Neural cell (in vitro differentiated cells): ENCODE measurements around the gene CFAP161. TPM values are rescaled to one million over a fixed set of nuclear protein-coding genes. Genes with fewer than 3 reads are reported as not detected.

Experiments
- H2AFZ ChIP-seq: fragments of 200-600, 300-800 bp; sonication (generic), shearing (Covaris generic); 2 replicates; pipeline ENCODE4 v1.6.0; 2014; ENCODE audit warnings: low read depth, mild to moderate bottlenecking, antibody characterized with exemption, low read length, moderate library complexity
- H3F3A ChIP-seq: fragments of 200-600 bp; shearing (Covaris generic); 2 replicates; pipeline ENCODE4 v1.6.1; 2016; ENCODE audit warnings: mild to moderate bottlenecking, moderate library complexity, mixed read lengths, antibody characterized with exemption, low read length; ENCODE audit not compliant: insufficient read depth, poor library complexity, severe bottlenecking
- H3K27ac ChIP-seq: fragments of 200-600, 300-800 bp; sonication (generic), shearing (Covaris generic); 2 replicates; pipeline ENCODE4 v1.5.1; 2014; ENCODE audit warnings: mild to moderate bottlenecking, low read length, moderate library complexity
- H3K27me3 ChIP-seq: fragments of 300-800, 200-600 bp; sonication (generic), shearing (Covaris generic); 2 replicates; pipeline ENCODE4 v1.6.0; 2014; ENCODE audit warnings: mild to moderate bottlenecking, low read depth, low read length, moderate library complexity; ENCODE audit not compliant: insufficient read depth
- H3K36me3 ChIP-seq: fragments of 300-800, 200-600 bp; sonication (generic), shearing (Covaris generic); 2 replicates; pipeline ENCODE4 v1.5.1; 2014; ENCODE audit warnings: mild to moderate bottlenecking, antibody characterized with exemption, low read length, moderate library complexity; ENCODE audit not compliant: insufficient read depth
- H3K4me2 ChIP-seq: fragments of 300-800, 200-600 bp; sonication (generic), shearing (Covaris generic); 2 replicates; pipeline ENCODE4 v1.6.0; 2014; ENCODE audit warnings: mild to moderate bottlenecking, low read length
- H3K4me3 ChIP-seq: fragments of 300-800, 200-600 bp; sonication (generic), shearing (Covaris generic); 2 replicates; pipeline ENCODE4 v1.5.1; 2014; ENCODE audit warnings: mild to moderate bottlenecking, low read length, moderate library complexity
- H3K79me2 ChIP-seq: fragments of 200-600 bp; shearing (Covaris generic); replicated peaks from 2 replicates; pipeline ENCODE4 v1.6.0; 2014; ENCODE audit warnings: mild to moderate bottlenecking, low read length, moderate library complexity; ENCODE audit not compliant: insufficient read depth
- H3K9ac ChIP-seq: fragments of 300-800, 200-600 bp; sonication (generic), shearing (Covaris generic); 2 replicates; pipeline ENCODE4 v1.6.1; 2016; ENCODE audit warnings: mild to moderate bottlenecking, low read length, mixed read lengths
- H3K9me2 ChIP-seq: fragments of 200-600 bp; shearing (Covaris generic); 2 replicates; pipeline ENCODE4 v1.6.1; 2016; ENCODE audit warnings: mild to moderate bottlenecking, low read length, mixed read lengths; ENCODE audit not compliant: insufficient read depth
- H3K9me3 ChIP-seq: fragments of 200-600, 300-800 bp; sonication (generic), shearing (Covaris generic); 2 replicates; pipeline ENCODE4 v1.6.1; 2016; ENCODE audit warnings: mild to moderate bottlenecking, mixed run types, low read length, moderate library complexity, mixed read lengths
- H4K20me1 ChIP-seq: fragments of 200-600 bp; shearing (Covaris generic); 2 replicates; pipeline ENCODE4 v1.6.1; 2016; ENCODE audit warnings: mild to moderate bottlenecking, mixed run types; ENCODE audit not compliant: insufficient read depth
- EP300 ChIP-seq: fragments of 450-650 bp; conservative IDR thresholded peaks from 2 replicates; pipeline ENCODE4 v1.6.1; 2014; ENCODE audit warnings: antibody characterized with exemption, mild to moderate bottlenecking, moderate library complexity; ENCODE audit not compliant: poor library complexity, severe bottlenecking
- EZH2 ChIP-seq: fragments of 200-600, 300-800 bp; shearing (Covaris generic), sonication (generic); IDR thresholded peaks from 2 replicates; pipeline ENCODE4 v1.6.1; 2014; ENCODE audit warnings: antibody characterized with exemption, low read length, borderline replicate concordance, mild to moderate bottlenecking; ENCODE audit not compliant: insufficient read depth, poor library complexity, severe bottlenecking
- MXI1 ChIP-seq: fragments of 450-650 bp; conservative IDR thresholded peaks from 2 replicates; pipeline ENCODE4 v1.6.1; 2014; ENCODE audit warnings: antibody characterized with exemption, mild to moderate bottlenecking; ENCODE audit not compliant: poor library complexity, severe bottlenecking
- POLR2AphosphoS5 ChIP-seq: IDR thresholded peaks from 2 replicates; pipeline ENCODE4 v1.6.1; 2012
- RAD21 ChIP-seq: fragments of 450-650 bp; conservative IDR thresholded peaks from 2 replicates; pipeline ENCODE4 v1.6.1; 2014; ENCODE audit warnings: antibody characterized with exemption, mild to moderate bottlenecking, moderate library complexity
- SMC3 ChIP-seq: fragments of 450-650 bp; conservative IDR thresholded peaks from 2 replicates; pipeline ENCODE4 v1.6.1; 2014; ENCODE audit warnings: antibody characterized with exemption, mild to moderate bottlenecking, moderate library complexity; ENCODE audit not compliant: poor library complexity
- TAF1 ChIP-seq: IDR thresholded peaks from 2 replicates; pipeline ENCODE4 v1.6.1; 2012; ENCODE audit warnings: low read depth
- polyA plus RNA-seq: library from polyadenylated mRNA; depleted of rRNA; stranded (reverse); fragments of >200 nt; gene quantifications from 2 replicates; pipeline ENCODE4 v1.2.3, GENCODE V29; 2014
- TF ChIP-seq, protein P1 (sequence below): IDR thresholded peaks from 2 replicates; pipeline ENCODE4 v1.6.1; 2012; ENCODE audit warnings: borderline replicate concordance
- TF ChIP-seq, protein P2 (sequence below): fragments of 450-650 bp; IDR thresholded peaks from 2 replicates; pipeline ENCODE4 v1.5.1; 2014; ENCODE audit warnings: antibody characterized with exemption, mild to moderate bottlenecking, moderate library complexity; ENCODE audit not compliant: poor library complexity, severe bottlenecking

Gene CFAP161
- polyA plus RNA-seq, 1 donor from 2014 or later = not detected

DNA sequence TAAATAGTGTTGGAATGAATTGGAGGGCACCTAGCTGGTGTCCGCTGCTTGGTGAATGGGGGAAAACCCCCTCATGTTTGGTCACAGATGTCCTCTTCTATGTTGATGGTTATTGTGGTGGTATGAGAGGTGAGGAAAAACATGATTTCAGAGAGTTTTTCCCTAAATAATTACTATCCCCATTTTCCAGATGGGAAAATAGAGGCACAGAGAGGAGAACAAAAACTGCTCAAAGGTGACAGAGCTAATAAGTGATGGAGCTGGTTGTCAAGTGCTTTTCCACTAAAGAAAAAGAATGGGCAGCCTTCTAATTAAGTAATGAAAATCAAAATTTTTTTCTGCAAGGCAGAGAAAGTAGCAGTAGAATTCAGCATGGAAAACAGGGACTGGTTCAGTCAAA, 30.2 kb upstream of the CFAP161 start:
- Histone ChIP-seq H3K27me3 (no peaks in the 10 kb centered on the region), H3F3A (no peaks in the 10 kb centered on the region), H3K79me2 (no peaks in the 10 kb centered on the region), H3K9ac (no peak overlapping the region), H3K4me3 (no peak overlapping the region), H3K27ac (no peak overlapping the region), H3K4me2 (no peak overlapping the region), H3K9me3 (no peaks in the 10 kb centered on the region), H4K20me1 (no peaks in the 10 kb centered on the region), H2AFZ (no peak overlapping the region), H3K9me2 (no peaks in the 10 kb centered on the region), H3K36me3 (no peaks in the 10 kb centered on the region)
- TF ChIP-seq EP300 (no peak), SMC3 (no peak), EZH2 (no peak), POLR2AphosphoS5 (no peak), TAF1 (no peak), MXI1 (no peak)
- TF ChIP-seq, protein P1, sequence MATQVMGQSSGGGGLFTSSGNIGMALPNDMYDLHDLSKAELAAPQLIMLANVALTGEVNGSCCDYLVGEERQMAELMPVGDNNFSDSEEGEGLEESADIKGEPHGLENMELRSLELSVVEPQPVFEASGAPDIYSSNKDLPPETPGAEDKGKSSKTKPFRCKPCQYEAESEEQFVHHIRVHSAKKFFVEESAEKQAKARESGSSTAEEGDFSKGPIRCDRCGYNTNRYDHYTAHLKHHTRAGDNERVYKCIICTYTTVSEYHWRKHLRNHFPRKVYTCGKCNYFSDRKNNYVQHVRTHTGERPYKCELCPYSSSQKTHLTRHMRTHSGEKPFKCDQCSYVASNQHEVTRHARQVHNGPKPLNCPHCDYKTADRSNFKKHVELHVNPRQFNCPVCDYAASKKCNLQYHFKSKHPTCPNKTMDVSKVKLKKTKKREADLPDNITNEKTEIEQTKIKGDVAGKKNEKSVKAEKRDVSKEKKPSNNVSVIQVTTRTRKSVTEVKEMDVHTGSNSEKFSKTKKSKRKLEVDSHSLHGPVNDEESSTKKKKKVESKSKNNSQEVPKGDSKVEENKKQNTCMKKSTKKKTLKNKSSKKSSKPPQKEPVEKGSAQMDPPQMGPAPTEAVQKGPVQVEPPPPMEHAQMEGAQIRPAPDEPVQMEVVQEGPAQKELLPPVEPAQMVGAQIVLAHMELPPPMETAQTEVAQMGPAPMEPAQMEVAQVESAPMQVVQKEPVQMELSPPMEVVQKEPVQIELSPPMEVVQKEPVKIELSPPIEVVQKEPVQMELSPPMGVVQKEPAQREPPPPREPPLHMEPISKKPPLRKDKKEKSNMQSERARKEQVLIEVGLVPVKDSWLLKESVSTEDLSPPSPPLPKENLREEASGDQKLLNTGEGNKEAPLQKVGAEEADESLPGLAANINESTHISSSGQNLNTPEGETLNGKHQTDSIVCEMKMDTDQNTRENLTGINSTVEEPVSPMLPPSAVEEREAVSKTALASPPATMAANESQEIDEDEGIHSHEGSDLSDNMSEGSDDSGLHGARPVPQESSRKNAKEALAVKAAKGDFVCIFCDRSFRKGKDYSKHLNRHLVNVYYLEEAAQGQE = no peak
- TF ChIP-seq, protein P2, sequence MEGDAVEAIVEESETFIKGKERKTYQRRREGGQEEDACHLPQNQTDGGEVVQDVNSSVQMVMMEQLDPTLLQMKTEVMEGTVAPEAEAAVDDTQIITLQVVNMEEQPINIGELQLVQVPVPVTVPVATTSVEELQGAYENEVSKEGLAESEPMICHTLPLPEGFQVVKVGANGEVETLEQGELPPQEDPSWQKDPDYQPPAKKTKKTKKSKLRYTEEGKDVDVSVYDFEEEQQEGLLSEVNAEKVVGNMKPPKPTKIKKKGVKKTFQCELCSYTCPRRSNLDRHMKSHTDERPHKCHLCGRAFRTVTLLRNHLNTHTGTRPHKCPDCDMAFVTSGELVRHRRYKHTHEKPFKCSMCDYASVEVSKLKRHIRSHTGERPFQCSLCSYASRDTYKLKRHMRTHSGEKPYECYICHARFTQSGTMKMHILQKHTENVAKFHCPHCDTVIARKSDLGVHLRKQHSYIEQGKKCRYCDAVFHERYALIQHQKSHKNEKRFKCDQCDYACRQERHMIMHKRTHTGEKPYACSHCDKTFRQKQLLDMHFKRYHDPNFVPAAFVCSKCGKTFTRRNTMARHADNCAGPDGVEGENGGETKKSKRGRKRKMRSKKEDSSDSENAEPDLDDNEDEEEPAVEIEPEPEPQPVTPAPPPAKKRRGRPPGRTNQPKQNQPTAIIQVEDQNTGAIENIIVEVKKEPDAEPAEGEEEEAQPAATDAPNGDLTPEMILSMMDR = no peak

DNA sequence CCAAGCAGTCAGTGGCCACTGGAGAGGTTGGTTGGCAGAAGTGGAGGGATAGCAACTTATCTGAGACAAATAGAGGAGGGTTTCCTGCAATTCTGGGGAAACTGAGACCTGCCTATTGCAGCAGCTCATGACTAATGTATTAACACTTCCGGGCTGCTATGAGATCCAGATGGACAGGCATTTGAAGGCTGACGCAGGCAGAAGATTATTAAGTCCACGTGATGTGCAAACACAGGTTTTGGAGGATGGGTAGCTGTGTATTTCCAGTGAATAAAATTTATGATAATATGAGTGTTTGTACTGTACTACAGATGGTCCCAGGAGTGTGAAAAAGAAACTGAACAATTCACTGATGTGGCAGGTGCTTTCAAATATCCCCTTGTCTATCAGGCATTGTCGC, 28.5 kb upstream of the CFAP161 start:
- H3K9me2 ChIP-seq = no peaks in the 10 kb centered on the region
- H3K27ac ChIP-seq = no peak overlapping the region
- H3K9ac ChIP-seq = no peak overlapping the region
- H3K27me3 ChIP-seq = no peaks in the 10 kb centered on the region
- H3K9me3 ChIP-seq = no peaks in the 10 kb centered on the region
- H3F3A ChIP-seq = no peaks in the 10 kb centered on the region
- H2AFZ ChIP-seq = no peak overlapping the region
- no peaks in the 10 kb centered on the region for H3K79me2 ChIP-seq
- H4K20me1 ChIP-seq = no peaks in the 10 kb centered on the region
- no peak for TF ChIP-seq EP300
- TF ChIP-seq SMC3 = no peak
- TF ChIP-seq, protein P1 = no peak
- TF ChIP-seq EZH2 = no peak
- TF ChIP-seq RAD21 = no peak
- TF ChIP-seq MXI1 = no peak
- TF ChIP-seq, protein P2 = no peak
- no peak for TF ChIP-seq POLR2AphosphoS5
- no peak for TF ChIP-seq TAF1
- H3K4me2 ChIP-seq = no peak overlapping the region
- no peak overlapping the region for H3K4me3 ChIP-seq
- no peaks in the 10 kb centered on the region for H3K36me3 ChIP-seq
